Sigmoid colon (tissue), 7 donors: ENCODE measurements around the gene CSNK1G3. TPM values are rescaled to one million over a fixed set of nuclear protein-coding genes. Genes with fewer than 3 reads are reported as not detected.

Experiments
- DNase-seq: peaks from one replicate; pipeline ENCODE4 v3.0.0-alpha.2; 2019
- H3K27ac ChIP-seq, 4 donors: fragments of 200-600 bp; sonication (generic); one replicate each; pipeline ENCODE4 v1.5.1; 2016 to 2019; ENCODE audit warnings: mild to moderate bottlenecking in 1 of 4
- H3K27me3 ChIP-seq, 3 donors: fragments of 200-600 bp; sonication (generic); one replicate each; pipeline ENCODE4 v1.5.1; 2019; ENCODE audit warnings: mild to moderate bottlenecking in 1 of 3
- H3K36me3 ChIP-seq, 4 donors: fragments of 200-600 bp; sonication (generic); one replicate each; pipeline ENCODE4 v1.5.1; 2016 to 2019
- H3K4me1 ChIP-seq, 4 donors: fragments of 200-600 bp; sonication (generic); one replicate each; pipeline ENCODE4 v1.5.1; 2017 to 2019
- H3K4me3 ChIP-seq, 4 donors: fragments of 200-600 bp; sonication (generic); one replicate each; pipeline ENCODE4 v1.5.1; 2017 to 2019; ENCODE audit warnings: mild to moderate bottlenecking in 2 of 4, moderate library complexity in 1 of 4
- H3K9me3 ChIP-seq, 4 donors: fragments of 200-600 bp in 3 of 4; sonication (generic) in 3 of 4; one replicate each; pipeline versions ENCODE4 v1.5.1 to v1.6.1; 2013 to 2019
- EP300 ChIP-seq, 4 donors: sonication (generic); formaldehyde crosslinking; IDR thresholded peaks; one replicate each; pipeline ENCODE4 v1.6.1; 2017; ENCODE audit warnings: antibody characterized with exemption in 4 of 4
- POLR2A ChIP-seq, 2 donors: fragments of 450-650 bp; IDR thresholded peaks; one replicate each; pipeline ENCODE4 v1.6.1; 2016; ENCODE audit warnings: antibody characterized with exemption in 2 of 2, mild to moderate bottlenecking in 2 of 2, moderate library complexity in 2 of 2
- WGBS, 2 donors: extraction: QIAGEN DNeasy Blood & Tissue Kit; methylation state at CpG; one replicate each; pipeline ENCODE4 v1.1.7; 2013; 5-methylcytosine and 5-hydroxymethylcytosine counted together
- intact Hi-C: fragments of 100-400 bp; cut with DNase I; formaldehyde crosslinking; loops from one replicate; pipeline ENCODE4 v1.15.1; 2023
- polyA plus RNA-seq, 3 donors: library from polyadenylated mRNA; stranded (reverse); fragments of 200-250 nt; gene quantifications; one replicate each; pipeline ENCODE4 v1.2.3, GENCODE V29; 2013
- total RNA-seq, 4 donors: library from RNA; depleted of rRNA; stranded (reverse); fragments of >200 nt; gene quantifications; one replicate each; pipeline ENCODE4 v1.1.0, GENCODE V29; 2016
- donor health status: healthy with polysubstance abuse.
- donor health status: Bipolar disorder and iron deficiency.
- donor health status: healthy.

CSNK1G3 gene
- total and polyA plus RNA-seq, 7 donors: 21.6 to 99.6 (median 55.8) TPM

- TF ChIP-seq EP300 (IDR thresholded peaks at IDR 0.05): no peak
- TF ChIP-seq POLR2A (IDR thresholded peaks at IDR 0.05): no peak
- WGBS, 2 donors: 92 to 98% methylated on average over 2 of the region's 2 CpGs
- intact Hi-C loops: no loop called here
- Histone ChIP-seq H3K4me3 (no peak overlapping the region), H3K36me3 (no peaks in the 10 kb centered on the region), H3K27ac (no peak overlapping the region), H3K27me3 (no peaks in the 10 kb centered on the region), H3K9me3 (peaks cover 0 to 8% (median 0%) of the 10 kb centered on the region in 4 donors), H3K4me1 (no peaks in the 10 kb centered on the region)
- no peak for DNase-seq
These were observed 153.9 kb downstream of the CSNK1G3 start for GRCh38 chr5:123665822-123666371.

Other genes starting within 250 kb of the CSNK1G3 start
- gene CEP120, start 88.8 kb upstream of the CSNK1G3 start, total RNA-seq: 10 to 100 TPM; 18.6 to 23.5 (median 21.9) TPM
- gene CEP120, start 88.8 kb upstream of the CSNK1G3 start, polyA plus RNA-seq: 1 to 10 TPM; 3.9 to 7.4 (median 5.4) TPM